Activated CD4-positive, alpha-beta T cell treated with anti-CD3 and anti-CD28 coated beads, Interleukin-2, amount 10 ng/mL, durations not matched to agents 7 days and 5 days (primary cell): Measurements from ENCODE around the gene SIGLEC6. TPM values are rescaled to one million over a fixed set of nuclear protein-coding genes. Genes with fewer than 3 reads are reported as not detected.

Experiments used
- CTCF ChIA-PET: fragments of 350-600 bp; sonication (Branson Sonifier 250); formaldehyde crosslinking; loops from one replicate; lab custom pipeline; 2021; ENCODE audit warnings: antibody characterized with exemption; lab: Charles Lee
- POLR2A ChIA-PET: fragments of 350-600 bp; sonication (Branson Sonifier 250); formaldehyde crosslinking; loops from one replicate; lab custom pipeline; 2021; ENCODE audit warnings: antibody characterized with exemption; lab: Charles Lee
- DNase-seq: peaks from one replicate; pipeline ENCODE4 v3.0.0-alpha.2; 2020
- H3K27ac Mint-ChIP-seq: one replicate; pipeline ENCODE4 v1.8.0; 2021; ENCODE audit warnings: mild to moderate bottlenecking, moderate library complexity, mixed read lengths
- H3K27me3 Mint-ChIP-seq: one replicate; pipeline ENCODE4 v1.8.0; 2021; ENCODE audit warnings: mixed read lengths
- H3K36me3 Mint-ChIP-seq: one replicate; pipeline ENCODE4 v1.8.0; 2021; ENCODE audit warnings: low read depth, mixed read lengths
- H3K4me1 Mint-ChIP-seq: one replicate; pipeline ENCODE4 v1.8.0; 2021; ENCODE audit warnings: mixed read lengths
- H3K4me3 Mint-ChIP-seq: one replicate; pipeline ENCODE4 v1.8.0; 2021; ENCODE audit warnings: mild to moderate bottlenecking, moderate library complexity, mixed read lengths
- H3K9me3 Mint-ChIP-seq: one replicate; pipeline ENCODE4 v1.8.0; 2021; ENCODE audit warnings: mixed read lengths
- total RNA-seq, 2 experiments: library from RNA; stranded (reverse); gene quantifications; one replicate each; pipeline ENCODE4 v1.2.3, GENCODE V29; 2021

The SIGLEC6 gene
- total RNA-seq, 2 experiments from 2014 or later: 0.29 to 0.69 TPM

- Mint-ChIP-seq H3K9me3 (peaks cover 3% of the 10 kb centered on the region), H3K27ac (no peak overlapping the region), H3K36me3 (no peaks in the 10 kb centered on the region), H3K27me3 (peaks cover 14% of the 10 kb centered on the region), H3K4me1 (no peaks in the 10 kb centered on the region), H3K4me3 (no peak overlapping the region)
- ChIA-PET CTCF (no interaction called here), POLR2A (no interaction called here)
- no peak for DNase-seq
These were observed 10.7 kb downstream of the SIGLEC6 start for GRCh38 chr19:51520728-51521127.

GRCh38 chr19:51514866-51515481 is 16.5 kb downstream of the SIGLEC6 start:
- peaks cover 6% of the 10 kb centered on the region for H3K27me3 Mint-ChIP-seq
- H3K4me1 Mint-ChIP-seq: no peaks in the 10 kb centered on the region
- peaks cover 3% of the 10 kb centered on the region for H3K9me3 Mint-ChIP-seq
- ChIA-PET POLR2A (interaction anchor here (0.6 kb wide), 1 partner anchor 1086 kb away, joined by 7 read pairs; no protein-coding TSS in a partner anchor), CTCF (interaction anchor here (0.7 to 2.1 kb wide), 5 partner anchors 10 to 175 kb away, joined by 3 to 9 read pairs (median 3); partner anchors contain the start of genes CEACAM18 and SIGLEC6)
- H3K4me3 Mint-ChIP-seq: no peak overlapping the region
- no peaks in the 10 kb centered on the region for H3K36me3 Mint-ChIP-seq
- H3K27ac Mint-ChIP-seq: no peak overlapping the region
- DNase-seq: peak; percentile 48

GRCh38 chr19:51513968-51514367 is 17.5 kb downstream of the SIGLEC6 start:
- no peak for DNase-seq
- no peaks in the 10 kb centered on the region for H3K36me3 Mint-ChIP-seq
- POLR2A ChIA-PET: no interaction called here

GRCh38 chr19:51511353-51511752 is 20.1 kb downstream of the SIGLEC6 start:
- POLR2A ChIA-PET: no interaction called here
- Mint-ChIP-seq H3K9me3 (no peaks in the 10 kb centered on the region), H3K27ac (no peak overlapping the region), H3K4me1 (no peaks in the 10 kb centered on the region), H3K36me3 (no peaks in the 10 kb centered on the region), H3K27me3 (peaks cover 2% of the 10 kb centered on the region), H3K4me3 (no peak overlapping the region)
- DNase-seq: no peak
- CTCF ChIA-PET: interaction anchor here (1.2 kb wide), 1 partner anchor 9 kb away, joined by 3 read pairs; no protein-coding TSS in a partner anchor

More at GRCh38 chr19:51513968-51514367, 17.5 kb downstream of the SIGLEC6 start:
- CTCF ChIA-PET: interaction anchor here (1.0 to 1.4 kb wide), 4 partner anchors 11 to 174 kb away, joined by 3 to 5 read pairs (median 4); no protein-coding TSS in a partner anchor
- no peak overlapping the region for H3K27ac Mint-ChIP-seq
- H3K4me1 Mint-ChIP-seq: no peaks in the 10 kb centered on the region
- no peak overlapping the region for H3K4me3 Mint-ChIP-seq
- peaks cover 3% of the 10 kb centered on the region for H3K9me3 Mint-ChIP-seq
- peaks cover 6% of the 10 kb centered on the region for H3K27me3 Mint-ChIP-seq

GRCh38 chr19:51509823-51510660 is 21.4 kb downstream of the SIGLEC6 start:
- no peak overlapping the region for H3K27ac Mint-ChIP-seq
- no peak for DNase-seq
- H3K4me1 Mint-ChIP-seq: no peaks in the 10 kb centered on the region
- H3K36me3 Mint-ChIP-seq: no peaks in the 10 kb centered on the region
- peaks cover 2% of the 10 kb centered on the region for H3K27me3 Mint-ChIP-seq
- POLR2A ChIA-PET: no interaction called here
- H3K9me3 Mint-ChIP-seq: no peaks in the 10 kb centered on the region
- CTCF ChIA-PET: interaction anchor here (0.6 to 1.4 kb wide), 3 partner anchors 72 to 160 kb away, joined by 3 to 4 read pairs (median 4); no protein-coding TSS in a partner anchor
- H3K4me3 Mint-ChIP-seq: no peak overlapping the region

- ChIA-PET POLR2A (no interaction called here), CTCF (no interaction called here)
- Mint-ChIP-seq H3K36me3 (no peaks in the 10 kb centered on the region), H3K27me3 (peaks cover 2% of the 10 kb centered on the region), H3K4me3 (no peak overlapping the region), H3K9me3 (peaks cover 13% of the 10 kb centered on the region), H3K27ac (no peak overlapping the region), H3K4me1 (peaks cover 2% of the 10 kb centered on the region)
- DNase-seq: no peak
These were observed 23.3 kb downstream of the SIGLEC6 start for GRCh38 chr19:51508059-51508733.

GRCh38 chr19:51507640-51508058 is 23.8 kb downstream of the SIGLEC6 start:
- CTCF ChIA-PET: no interaction called here
- DNase-seq: no peak
- no peak overlapping the region for H3K4me3 Mint-ChIP-seq
- peaks cover 2% of the 10 kb centered on the region for H3K27me3 Mint-ChIP-seq
- POLR2A ChIA-PET: no interaction called here
- peaks cover 18% of the 10 kb centered on the region for H3K9me3 Mint-ChIP-seq
- H3K27ac Mint-ChIP-seq: no peak overlapping the region
- H3K4me1 Mint-ChIP-seq: peaks cover 7% of the 10 kb centered on the region
- no peaks in the 10 kb centered on the region for H3K36me3 Mint-ChIP-seq

GRCh38 chr19:51507192-51507591 is 24.3 kb downstream of the SIGLEC6 start:
- no peak overlapping the region for H3K27ac Mint-ChIP-seq
- no peaks in the 10 kb centered on the region for H3K36me3 Mint-ChIP-seq
- H3K4me1 Mint-ChIP-seq: peaks cover 11% of the 10 kb centered on the region
- ChIA-PET CTCF (no interaction called here), POLR2A (no interaction called here)
- DNase-seq: no peak
- H3K9me3 Mint-ChIP-seq: peaks cover 18% of the 10 kb centered on the region
- H3K27me3 Mint-ChIP-seq: peaks cover 2% of the 10 kb centered on the region
- H3K4me3 Mint-ChIP-seq: no peak overlapping the region

- H3K4me1 Mint-ChIP-seq: peaks cover 24% of the 10 kb centered on the region
- H3K4me3 Mint-ChIP-seq: no peak overlapping the region
- ChIA-PET POLR2A (interaction anchor here (0.7 kb wide), 1 partner anchor 272 kb away, joined by 3 read pairs; no protein-coding TSS in a partner anchor), CTCF (interaction anchor here (0.9 kb wide), 1 partner anchor 84 kb away, joined by 4 read pairs; no protein-coding TSS in a partner anchor)
- no peak for DNase-seq
- no peak overlapping the region for H3K27ac Mint-ChIP-seq
- no peaks in the 10 kb centered on the region for H3K36me3 Mint-ChIP-seq
- H3K27me3 Mint-ChIP-seq: no peaks in the 10 kb centered on the region
- H3K9me3 Mint-ChIP-seq: peaks cover 18% of the 10 kb centered on the region
These were observed 25.6 kb downstream of the SIGLEC6 start for GRCh38 chr19:51505904-51506303.

- CTCF ChIA-PET: interaction anchor here (0.9 kb wide), 1 partner anchor 10 kb away, joined by 3 read pairs; no protein-coding TSS in a partner anchor
- POLR2A ChIA-PET: no interaction called here
- no peak for DNase-seq
- H3K27me3 Mint-ChIP-seq: no peaks in the 10 kb centered on the region
- H3K27ac Mint-ChIP-seq: no peak overlapping the region
- H3K4me3 Mint-ChIP-seq: no peak overlapping the region
- peaks cover 18% of the 10 kb centered on the region for H3K9me3 Mint-ChIP-seq
- H3K36me3 Mint-ChIP-seq: no peaks in the 10 kb centered on the region
- peaks cover 30% of the 10 kb centered on the region for H3K4me1 Mint-ChIP-seq
These were observed 27.6 kb downstream of the SIGLEC6 start for GRCh38 chr19:51503896-51504295.

- Mint-ChIP-seq H3K36me3 (no peaks in the 10 kb centered on the region), H3K4me3 (no peak overlapping the region), H3K4me1 (peaks cover 30% of the 10 kb centered on the region), H3K9me3 (peaks cover 18% of the 10 kb centered on the region), H3K27ac (no peak overlapping the region), H3K27me3 (no peaks in the 10 kb centered on the region)
- no peak for DNase-seq
- ChIA-PET CTCF (interaction anchor here (0.9 kb wide), 1 partner anchor 11 kb away, joined by 3 read pairs; no protein-coding TSS in a partner anchor), POLR2A (no interaction called here)
These were observed 28.1 kb downstream of the SIGLEC6 start for GRCh38 chr19:51503286-51503817.

GRCh38 chr19:51501594-51502263 is 29.7 kb downstream of the SIGLEC6 start, which contains the start of gene SIGLEC12:
SIGLEC12 (minus strand) TSS chr19:51501800; CDS start chr19:51501733, 67 bp downstream.
- CTCF ChIA-PET: interaction anchor here (0.9 kb wide), 1 partner anchor 9 kb away, joined by 3 read pairs; no protein-coding TSS in a partner anchor
- peaks cover 18% of the 10 kb centered on the region for H3K9me3 Mint-ChIP-seq
- peaks cover 30% of the 10 kb centered on the region for H3K4me1 Mint-ChIP-seq
- no peaks in the 10 kb centered on the region for H3K36me3 Mint-ChIP-seq
- H3K27me3 Mint-ChIP-seq: peaks cover 3% of the 10 kb centered on the region
- peak within 1 kb of the TSS; percentile 65 for H3K4me3 Mint-ChIP-seq
- peak; percentile 25 for DNase-seq
- H3K27ac Mint-ChIP-seq: peak within 1 kb of the TSS; percentile 80
- POLR2A ChIA-PET: no interaction called here
